Measurements from ENCODE around the gene BRICD5.
"Not testable (repeated sequence)": the region's sequence is repeated elsewhere in the genome, so short reads cannot be mapped to it uniquely, and the experiment has no call there.

Gene BRICD5

GRCh38 chr16:2210386-2211365, at the start of gene BRICD5:
Gene BRICD5, minus strand, starts transcription at chr16:2210863. Its CDS starts 30 bp downstream, at chr16:2210833.
- peak; percentile 67 for DNase-seq

GRCh38 chr16:2260250-2260649, 49.6 kb upstream of the BRICD5 start:
- no peak for DNase-seq

- DNase-seq = not testable (repeated sequence)
Measured at GRCh38 chr16:2258530-2258929, 47.9 kb upstream of the BRICD5 start.

- no peak for DNase-seq
Measured at GRCh38 chr16:2257726-2258125, 47.1 kb upstream of the BRICD5 start.

- DNase-seq = no peak
Measured at GRCh38 chr16:2256531-2257140, 46.0 kb upstream of the BRICD5 start.

- no peak for DNase-seq
Measured at GRCh38 chr16:2253293-2253692, 42.6 kb upstream of the BRICD5 start.

GRCh38 chr16:2252806-2253148, 42.1 kb upstream of the BRICD5 start:
- no peak for DNase-seq

- DNase-seq = peak; percentile 92
Measured at GRCh38 chr16:2251296-2252111, 40.8 kb upstream of the BRICD5 start, which contains the start of gene ECI1. Gene ECI1, minus strand, starts transcription at chr16:2251587. Its CDS starts 21 bp downstream, at chr16:2251566.

- peak; percentile 76 for DNase-seq
Measured at GRCh38 chr16:2250652-2251295, 40.1 kb upstream of the BRICD5 start.

- no peak for DNase-seq
Measured at GRCh38 chr16:2246301-2246885, 35.7 kb upstream of the BRICD5 start.

- DNase-seq = no peak
Measured at GRCh38 chr16:2244926-2245795, 34.5 kb upstream of the BRICD5 start.

GRCh38 chr16:2244301-2244700, 33.6 kb upstream of the BRICD5 start:
- DNase-seq = no peak

- DNase-seq = no peak
Measured at GRCh38 chr16:2243781-2244180, 33.1 kb upstream of the BRICD5 start.

GRCh38 chr16:2243031-2243528, 32.4 kb upstream of the BRICD5 start:
- DNase-seq = no peak

GRCh38 chr16:2242598-2242997, 31.9 kb upstream of the BRICD5 start:
- DNase-seq = no peak

- not testable (repeated sequence) for DNase-seq
Measured at GRCh38 chr16:2240331-2240730, 29.7 kb upstream of the BRICD5 start.

GRCh38 chr16:2238838-2239675, 28.4 kb upstream of the BRICD5 start:
- DNase-seq = no peak

- no peak for DNase-seq
Measured at GRCh38 chr16:2238150-2238837, 27.6 kb upstream of the BRICD5 start.

- no peak for DNase-seq
Measured at GRCh38 chr16:2237493-2238149, 27.0 kb upstream of the BRICD5 start.
